ENCODE results near the gene TMEM171.
A peak's percentile ranks its signal among the peaks of the same experiment; 100 is the strongest.

The TMEM171 gene

GRCh38 chr5:73130811-73131210 is 10.4 kb downstream of the TMEM171 start:
- TF ChIP-seq CTCF (IDR thresholded peaks at IDR 0.05; ENCODE audit: borderline replicate concordance, insufficient read depth, low read depth, low read length) = no peak

GRCh38 chr5:73131711-73132425 is 11.5 kb downstream of the TMEM171 start:
- no peak for TF ChIP-seq CTCF (IDR thresholded peaks at IDR 0.05; ENCODE audit: borderline replicate concordance, insufficient read depth, low read depth, low read length)
- no peak overlapping the region for H3K4me3 ChIP-seq (ENCODE audit: low read depth, low read length)

More at GRCh38 chr5:73130811-73131210, 10.4 kb downstream of the TMEM171 start:
- H3K4me3 ChIP-seq (ENCODE audit: low read depth, low read length) = no peak overlapping the region

- TF ChIP-seq CTCF (IDR thresholded peaks at IDR 0.05; ENCODE audit: borderline replicate concordance, insufficient read depth, low read depth, low read length) = no peak
- no peak overlapping the region for H3K4me3 ChIP-seq (ENCODE audit: low read depth, low read length)
Measured at GRCh38 chr5:73132759-73133158, 12.4 kb downstream of the TMEM171 start.

- TF ChIP-seq CTCF (IDR thresholded peaks at IDR 0.05; ENCODE audit: borderline replicate concordance, insufficient read depth, low read depth, low read length) = no peak
- H3K4me3 ChIP-seq (ENCODE audit: low read depth, low read length) = no peak overlapping the region
Measured at GRCh38 chr5:73135021-73135420, 14.6 kb downstream of the TMEM171 start.

GRCh38 chr5:73135429-73136054 is 15.2 kb downstream of the TMEM171 start:
- H3K4me3 ChIP-seq (ENCODE audit: low read depth, low read length) = no peak overlapping the region
- 0 out of 2 replicates have a peak, but pooled peaks have one; percentile 18 for TF ChIP-seq CTCF (IDR thresholded peaks at IDR 0.05; ENCODE audit: borderline replicate concordance, insufficient read depth, low read depth, low read length)

- no peak for TF ChIP-seq CTCF (IDR thresholded peaks at IDR 0.05; ENCODE audit: borderline replicate concordance, insufficient read depth, low read depth, low read length)
- H3K4me3 ChIP-seq (ENCODE audit: low read depth, low read length) = no peak overlapping the region
Measured at GRCh38 chr5:73136055-73136562, 15.7 kb downstream of the TMEM171 start.
